ENCODE data around the gene SKP1.

DNA sequence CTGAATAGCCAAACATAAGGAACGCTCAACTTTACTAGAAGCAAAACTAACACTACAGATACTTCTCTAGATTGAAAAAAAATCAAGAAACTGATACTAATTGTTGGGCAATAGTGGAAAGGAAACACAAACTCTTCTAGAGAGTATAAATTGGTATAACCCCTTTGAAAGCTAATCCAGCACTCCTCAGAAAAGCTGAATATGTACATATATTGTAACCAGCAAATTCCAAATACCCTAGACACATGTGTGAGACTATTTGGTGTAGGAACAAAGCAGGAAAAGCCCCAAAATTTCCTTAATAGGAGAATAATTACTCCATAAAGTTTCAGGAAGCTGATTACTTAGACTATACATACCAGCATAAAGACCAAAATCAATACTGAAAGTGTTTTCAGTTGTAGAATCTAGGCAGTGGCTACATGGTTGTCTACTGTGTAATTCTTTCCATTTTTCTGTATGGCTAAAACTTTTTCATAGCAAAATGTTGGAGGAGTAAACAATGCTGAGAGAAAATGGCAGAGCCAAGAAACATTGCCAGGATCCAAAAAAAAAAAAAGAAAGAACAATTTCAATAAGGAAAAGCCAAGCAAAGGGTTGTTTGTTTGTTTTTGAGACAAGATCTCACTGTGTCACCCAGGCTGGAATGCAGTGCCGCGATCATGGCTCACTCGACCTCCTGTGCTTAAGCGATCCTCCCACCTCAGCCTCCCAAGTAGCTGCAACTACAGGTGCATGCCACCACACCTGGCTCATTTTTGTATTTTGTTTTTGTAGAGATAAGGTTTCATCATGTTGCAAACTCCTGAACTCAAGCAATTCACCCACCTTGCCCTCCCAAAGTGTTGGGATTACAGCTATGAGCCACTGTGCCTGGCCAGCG, 15.0 kb downstream of the SKP1 start:
- no peak for TF ChIP-seq EZH2 (optimal IDR thresholded peaks at IDR 0.05; ENCODE audit: low read depth, low read length)
- TF ChIP-seq, protein P1, sequence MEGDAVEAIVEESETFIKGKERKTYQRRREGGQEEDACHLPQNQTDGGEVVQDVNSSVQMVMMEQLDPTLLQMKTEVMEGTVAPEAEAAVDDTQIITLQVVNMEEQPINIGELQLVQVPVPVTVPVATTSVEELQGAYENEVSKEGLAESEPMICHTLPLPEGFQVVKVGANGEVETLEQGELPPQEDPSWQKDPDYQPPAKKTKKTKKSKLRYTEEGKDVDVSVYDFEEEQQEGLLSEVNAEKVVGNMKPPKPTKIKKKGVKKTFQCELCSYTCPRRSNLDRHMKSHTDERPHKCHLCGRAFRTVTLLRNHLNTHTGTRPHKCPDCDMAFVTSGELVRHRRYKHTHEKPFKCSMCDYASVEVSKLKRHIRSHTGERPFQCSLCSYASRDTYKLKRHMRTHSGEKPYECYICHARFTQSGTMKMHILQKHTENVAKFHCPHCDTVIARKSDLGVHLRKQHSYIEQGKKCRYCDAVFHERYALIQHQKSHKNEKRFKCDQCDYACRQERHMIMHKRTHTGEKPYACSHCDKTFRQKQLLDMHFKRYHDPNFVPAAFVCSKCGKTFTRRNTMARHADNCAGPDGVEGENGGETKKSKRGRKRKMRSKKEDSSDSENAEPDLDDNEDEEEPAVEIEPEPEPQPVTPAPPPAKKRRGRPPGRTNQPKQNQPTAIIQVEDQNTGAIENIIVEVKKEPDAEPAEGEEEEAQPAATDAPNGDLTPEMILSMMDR (IDR thresholded peaks at IDR 0.05; ENCODE audit: low read length), result no peak

All from MM.1S (cell line).